Liver (tissue), 10 donors: Measurements from ENCODE around the gene KPNB1. TPM values are rescaled to one million over a fixed set of nuclear protein-coding genes. Genes with fewer than 3 reads are reported as not detected.

Source experiments
- DNase-seq: peaks from one replicate; pipeline ENCODE4 v3.0.0-alpha.2; 2017; ENCODE audit warnings: low spot score
- H3K27ac ChIP-seq, 2 donors: one replicate each; pipeline ENCODE4 v1.7.0; 2013; ENCODE audit warnings: inconsistent platforms in 2 of 2, low read length in 2 of 2, control low read depth in 1 of 2, low read depth in 1 of 2, mild to moderate bottlenecking in 1 of 2
- H3K27me3 ChIP-seq, 4 donors: one replicate each; pipeline versions ENCODE4 v1.6.1 to v1.7.0; 2013; ENCODE audit warnings: low read length in 3 of 4, inconsistent platforms in 1 of 4, mild to moderate bottlenecking in 1 of 4, moderate library complexity in 1 of 4; ENCODE audit not compliant: control insufficient read depth in 4 of 4, insufficient read depth in 4 of 4
- H3K36me3 ChIP-seq, 4 donors: one replicate each; pipeline versions ENCODE4 v1.6.1 to v1.7.0; 2013; ENCODE audit warnings: low read length in 3 of 4, mild to moderate bottlenecking in 3 of 4, low read depth in 1 of 4, moderate library complexity in 1 of 4; ENCODE audit not compliant: control insufficient read depth in 4 of 4, insufficient read depth in 3 of 4
- H3K4me1 ChIP-seq, 4 donors: one replicate each; pipeline versions ENCODE4 v1.6.1 to v1.7.0; 2013; ENCODE audit warnings: low read length in 3 of 4, mild to moderate bottlenecking in 3 of 4, moderate library complexity in 1 of 4; ENCODE audit not compliant: control insufficient read depth in 4 of 4, insufficient read depth in 4 of 4
- H3K4me3 ChIP-seq, 3 donors: one replicate each; pipeline versions ENCODE4 v1.6.1 to v1.7.0; 2013; ENCODE audit warnings: low read length in 3 of 3, control low read depth in 1 of 3, low read depth in 1 of 3, mild to moderate bottlenecking in 1 of 3
- H3K9ac ChIP-seq, 2 donors: one replicate each; pipeline ENCODE4 v1.7.0; 2013; ENCODE audit warnings: low read length in 2 of 2, mild to moderate bottlenecking in 2 of 2, moderate library complexity in 2 of 2, control low read depth in 1 of 2, low read depth in 1 of 2
- H3K9me3 ChIP-seq, 4 donors: one replicate each; pipeline versions ENCODE4 v1.6.1 to v1.7.0; 2013; ENCODE audit warnings: low read length in 3 of 4; ENCODE audit not compliant: control insufficient read depth in 4 of 4
- EGR1 ChIP-seq, 2 donors: IDR thresholded peaks; 2 replicates each; pipeline ENCODE4 v1.6.1; 2016 to 2018; ENCODE audit warnings: antibody characterized with exemption in 2 of 2, low read depth in 2 of 2
- FOXA1 ChIP-seq: IDR thresholded peaks from 2 replicates; pipeline ENCODE4 v1.6.1; 2016; ENCODE audit warnings: antibody characterized with exemption
- FOXA2 ChIP-seq: IDR thresholded peaks from 2 replicates; pipeline ENCODE4 v1.6.1; 2016; ENCODE audit warnings: antibody characterized with exemption
- GABPA ChIP-seq, 2 donors: IDR thresholded peaks in 1 of 2; conservative IDR thresholded peaks in 1 of 2; 2 replicates each; pipeline ENCODE4 v1.6.1; 2016; ENCODE audit warnings: antibody characterized with exemption in 2 of 2, mild to moderate bottlenecking in 1 of 2, moderate library complexity in 1 of 2
- HNF4A ChIP-seq, 2 donors: conservative IDR thresholded peaks; 2 replicates each; pipeline ENCODE4 v1.6.1; 2016; ENCODE audit warnings: antibody characterized with exemption in 2 of 2, mild to moderate bottlenecking in 2 of 2
- HNF4G ChIP-seq: IDR thresholded peaks from 2 replicates; pipeline ENCODE4 v1.6.1; 2016; ENCODE audit warnings: antibody characterized with exemption
- JUND ChIP-seq, 2 donors: IDR thresholded peaks; 2 replicates each; pipeline ENCODE4 v1.6.1; 2016; ENCODE audit warnings: antibody characterized with exemption in 2 of 2
- NR2F2 ChIP-seq: IDR thresholded peaks from 2 replicates; pipeline ENCODE4 v1.6.1; 2016; ENCODE audit warnings: antibody characterized with exemption
- RAD21 ChIP-seq, 2 donors: IDR thresholded peaks; 2 replicates each; pipeline ENCODE4 v1.6.1; 2016; ENCODE audit warnings: antibody characterized with exemption in 2 of 2, mild to moderate bottlenecking in 2 of 2
- RXRA ChIP-seq, 2 donors: IDR thresholded peaks; 2 replicates each; pipeline ENCODE4 v1.6.1; 2017 to 2018; ENCODE audit warnings: antibody characterized with exemption in 2 of 2, mild to moderate bottlenecking in 1 of 2
- SP1 ChIP-seq: IDR thresholded peaks from 2 replicates; pipeline ENCODE4 v1.6.1; 2018; ENCODE audit warnings: antibody characterized with exemption, mild to moderate bottlenecking
- TAF1 ChIP-seq: conservative IDR thresholded peaks from 2 replicates; pipeline ENCODE4 v1.6.1; 2016; ENCODE audit warnings: antibody characterized with exemption, mild to moderate bottlenecking
- YY1 ChIP-seq: IDR thresholded peaks from 2 replicates; pipeline ENCODE4 v1.6.1; 2016; ENCODE audit warnings: antibody characterized with exemption, mild to moderate bottlenecking
- WGBS: extraction: QIAGEN DNeasy Blood & Tissue Kit; methylation state at CpG from one replicate; pipeline ENCODE4 v1.1.7; 2013; 5-methylcytosine and 5-hydroxymethylcytosine counted together
- polyA plus RNA-seq, 2 donors: library from polyadenylated mRNA; stranded (reverse) in 1 of 2; unstranded in 1 of 2; fragments of 200-250 nt in 1 of 2; fragments of >200 nt in 1 of 2; fragmentation: Nextera tagmentation in 1 of 2; extraction: Ambion mirVana in 1 of 2; gene quantifications; one replicate each; pipeline versions ENCODE4 v1.2.1 to v1.2.3, GENCODE V29; 2013 to 2015
- small RNA-seq: library from RNA; depleted of rRNA; stranded (forward); fragments of <200 nt; gene quantifications from one replicate; pipeline ENCODE3, GENCODE V24; 2014
- total RNA-seq, 2 donors: library from RNA; depleted of rRNA; stranded (reverse); fragments of >200 nt; gene quantifications; one replicate each; pipeline ENCODE4 v1.2.3, GENCODE V29; 2014
- TF ChIP-seq, protein P1 (sequence below): IDR thresholded peaks from 2 replicates; pipeline ENCODE4 v1.6.1; 2016; ENCODE audit warnings: antibody characterized with exemption
- TF ChIP-seq, protein P2 (sequence below): IDR thresholded peaks from 2 replicates; pipeline ENCODE4 v1.6.1; 2016; ENCODE audit warnings: antibody characterized with exemption
- TF ChIP-seq, protein P3 (sequence below): fragments of 150-350 bp; IDR thresholded peaks from 2 replicates; pipeline ENCODE4 v1.5.1; 2017; ENCODE audit warnings: improper control_type of control experiment, low read depth, low read length; ENCODE audit not compliant: missing input control
- TF ChIP-seq, protein P4 (sequence below): IDR thresholded peaks from 2 replicates; pipeline ENCODE4 v1.6.1; 2016; ENCODE audit warnings: antibody characterized with exemption, mild to moderate bottlenecking
- TF ChIP-seq, protein P5 (sequence below): IDR thresholded peaks from 2 replicates; pipeline ENCODE4 v1.6.1; 2016; ENCODE audit warnings: antibody characterized with exemption
- donor health status: healthy.
- donor health status: healthy.
- donor health status: healthy.
- donor health status: healthy.
- donor health status: healthy.

KPNB1 gene
- total and polyA plus RNA-seq, 4 donors: 27.6 to 114 (median 75.0) TPM

DNA sequence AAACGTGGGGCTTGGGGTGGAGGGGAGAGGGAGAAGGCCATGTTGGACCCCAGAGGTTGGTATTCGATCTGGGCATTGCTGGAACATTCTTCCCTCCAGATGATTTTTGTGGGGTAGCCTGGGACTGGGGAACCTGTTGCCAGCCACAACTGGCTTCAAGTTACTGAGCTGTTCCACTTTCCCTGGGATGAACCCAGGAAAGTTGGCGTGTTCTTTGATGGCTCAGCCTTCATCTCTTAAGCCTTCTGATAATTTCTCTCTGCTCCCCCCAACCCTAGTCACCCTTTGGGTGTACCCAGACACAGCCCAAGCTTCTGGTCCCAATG, 85.4 kb downstream of the KPNB1 start:
- Histone ChIP-seq H3K4me3 (no peak overlapping the region), H3K36me3 (no peaks in the 10 kb centered on the region), H3K27me3 (peaks cover 0 to 8% (median 5%) of the 10 kb centered on the region in 4 donors), H3K27ac (no peak overlapping the region), H3K4me1 (peaks cover 3 to 11% (median 4%) of the 10 kb centered on the region in 4 donors), H3K9me3 (no peaks in the 10 kb centered on the region), H3K9ac (no peak overlapping the region)
- TF ChIP-seq HNF4A (conservative IDR thresholded peaks at IDR 0.05) (no peak), RAD21 (IDR thresholded peaks at IDR 0.05) (no peak), EGR1 (IDR thresholded peaks at IDR 0.05; ENCODE audit: low read depth in 2 of 2) (no peak), HNF4G (no peak), JUND (IDR thresholded peaks at IDR 0.05) (no peak), YY1 (no peak), TAF1 (no peak), GABPA (IDR thresholded peaks at IDR 0.05 in 1 of 2, conservative IDR thresholded peaks at IDR 0.05 in 1 of 2) (no peak), FOXA1 (no peak), RXRA (IDR thresholded peaks at IDR 0.05) (no peak), SP1 (no peak), NR2F2 (no peak), FOXA2 (no peak)
- TF ChIP-seq, protein P1, sequence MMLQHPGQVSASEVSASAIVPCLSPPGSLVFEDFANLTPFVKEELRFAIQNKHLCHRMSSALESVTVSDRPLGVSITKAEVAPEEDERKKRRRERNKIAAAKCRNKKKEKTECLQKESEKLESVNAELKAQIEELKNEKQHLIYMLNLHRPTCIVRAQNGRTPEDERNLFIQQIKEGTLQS: no peak
- TF ChIP-seq, protein P2, sequence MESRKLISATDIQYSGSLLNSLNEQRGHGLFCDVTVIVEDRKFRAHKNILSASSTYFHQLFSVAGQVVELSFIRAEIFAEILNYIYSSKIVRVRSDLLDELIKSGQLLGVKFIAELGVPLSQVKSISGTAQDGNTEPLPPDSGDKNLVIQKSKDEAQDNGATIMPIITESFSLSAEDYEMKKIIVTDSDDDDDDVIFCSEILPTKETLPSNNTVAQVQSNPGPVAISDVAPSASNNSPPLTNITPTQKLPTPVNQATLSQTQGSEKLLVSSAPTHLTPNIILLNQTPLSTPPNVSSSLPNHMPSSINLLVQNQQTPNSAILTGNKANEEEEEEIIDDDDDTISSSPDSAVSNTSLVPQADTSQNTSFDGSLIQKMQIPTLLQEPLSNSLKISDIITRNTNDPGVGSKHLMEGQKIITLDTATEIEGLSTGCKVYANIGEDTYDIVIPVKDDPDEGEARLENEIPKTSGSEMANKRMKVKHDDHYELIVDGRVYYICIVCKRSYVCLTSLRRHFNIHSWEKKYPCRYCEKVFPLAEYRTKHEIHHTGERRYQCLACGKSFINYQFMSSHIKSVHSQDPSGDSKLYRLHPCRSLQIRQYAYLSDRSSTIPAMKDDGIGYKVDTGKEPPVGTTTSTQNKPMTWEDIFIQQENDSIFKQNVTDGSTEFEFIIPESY: no peak
- TF ChIP-seq, protein P3, sequence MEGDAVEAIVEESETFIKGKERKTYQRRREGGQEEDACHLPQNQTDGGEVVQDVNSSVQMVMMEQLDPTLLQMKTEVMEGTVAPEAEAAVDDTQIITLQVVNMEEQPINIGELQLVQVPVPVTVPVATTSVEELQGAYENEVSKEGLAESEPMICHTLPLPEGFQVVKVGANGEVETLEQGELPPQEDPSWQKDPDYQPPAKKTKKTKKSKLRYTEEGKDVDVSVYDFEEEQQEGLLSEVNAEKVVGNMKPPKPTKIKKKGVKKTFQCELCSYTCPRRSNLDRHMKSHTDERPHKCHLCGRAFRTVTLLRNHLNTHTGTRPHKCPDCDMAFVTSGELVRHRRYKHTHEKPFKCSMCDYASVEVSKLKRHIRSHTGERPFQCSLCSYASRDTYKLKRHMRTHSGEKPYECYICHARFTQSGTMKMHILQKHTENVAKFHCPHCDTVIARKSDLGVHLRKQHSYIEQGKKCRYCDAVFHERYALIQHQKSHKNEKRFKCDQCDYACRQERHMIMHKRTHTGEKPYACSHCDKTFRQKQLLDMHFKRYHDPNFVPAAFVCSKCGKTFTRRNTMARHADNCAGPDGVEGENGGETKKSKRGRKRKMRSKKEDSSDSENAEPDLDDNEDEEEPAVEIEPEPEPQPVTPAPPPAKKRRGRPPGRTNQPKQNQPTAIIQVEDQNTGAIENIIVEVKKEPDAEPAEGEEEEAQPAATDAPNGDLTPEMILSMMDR: no peak
- TF ChIP-seq, protein P4, sequence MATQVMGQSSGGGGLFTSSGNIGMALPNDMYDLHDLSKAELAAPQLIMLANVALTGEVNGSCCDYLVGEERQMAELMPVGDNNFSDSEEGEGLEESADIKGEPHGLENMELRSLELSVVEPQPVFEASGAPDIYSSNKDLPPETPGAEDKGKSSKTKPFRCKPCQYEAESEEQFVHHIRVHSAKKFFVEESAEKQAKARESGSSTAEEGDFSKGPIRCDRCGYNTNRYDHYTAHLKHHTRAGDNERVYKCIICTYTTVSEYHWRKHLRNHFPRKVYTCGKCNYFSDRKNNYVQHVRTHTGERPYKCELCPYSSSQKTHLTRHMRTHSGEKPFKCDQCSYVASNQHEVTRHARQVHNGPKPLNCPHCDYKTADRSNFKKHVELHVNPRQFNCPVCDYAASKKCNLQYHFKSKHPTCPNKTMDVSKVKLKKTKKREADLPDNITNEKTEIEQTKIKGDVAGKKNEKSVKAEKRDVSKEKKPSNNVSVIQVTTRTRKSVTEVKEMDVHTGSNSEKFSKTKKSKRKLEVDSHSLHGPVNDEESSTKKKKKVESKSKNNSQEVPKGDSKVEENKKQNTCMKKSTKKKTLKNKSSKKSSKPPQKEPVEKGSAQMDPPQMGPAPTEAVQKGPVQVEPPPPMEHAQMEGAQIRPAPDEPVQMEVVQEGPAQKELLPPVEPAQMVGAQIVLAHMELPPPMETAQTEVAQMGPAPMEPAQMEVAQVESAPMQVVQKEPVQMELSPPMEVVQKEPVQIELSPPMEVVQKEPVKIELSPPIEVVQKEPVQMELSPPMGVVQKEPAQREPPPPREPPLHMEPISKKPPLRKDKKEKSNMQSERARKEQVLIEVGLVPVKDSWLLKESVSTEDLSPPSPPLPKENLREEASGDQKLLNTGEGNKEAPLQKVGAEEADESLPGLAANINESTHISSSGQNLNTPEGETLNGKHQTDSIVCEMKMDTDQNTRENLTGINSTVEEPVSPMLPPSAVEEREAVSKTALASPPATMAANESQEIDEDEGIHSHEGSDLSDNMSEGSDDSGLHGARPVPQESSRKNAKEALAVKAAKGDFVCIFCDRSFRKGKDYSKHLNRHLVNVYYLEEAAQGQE: no peak
- TF ChIP-seq, protein P5, sequence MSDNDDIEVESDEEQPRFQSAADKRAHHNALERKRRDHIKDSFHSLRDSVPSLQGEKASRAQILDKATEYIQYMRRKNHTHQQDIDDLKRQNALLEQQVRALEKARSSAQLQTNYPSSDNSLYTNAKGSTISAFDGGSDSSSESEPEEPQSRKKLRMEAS: no peak
- DNase-seq: no peak
- WGBS: 72% methylated on average over 3 of the region's 3 CpGs

Small RNA genes lying within 50 kb of the gene (small RNA-seq; reads per million reads assigned to genes)
- not detected for gene AC015674.1

Other genes with a start within 250 kb of the KPNB1 start
- 10 to 100 TPM; 38.7 to 61.9 TPM for gene NPEPPS, start 118.8 kb upstream of the KPNB1 start, total RNA-seq
- gene NPEPPS, start 118.8 kb upstream of the KPNB1 start, polyA plus RNA-seq: 10 to 100 TPM; 12.0 to 54.1 TPM
- 1 to 10 TPM; 1.4 to 1.5 TPM for gene TBKBP1, start 44.2 kb downstream of the KPNB1 start, total RNA-seq
- gene TBKBP1, start 44.2 kb downstream of the KPNB1 start, polyA plus RNA-seq: 1 to 10 TPM in 1 of 2 donors, under 1 TPM in 1; 0.25 to 2.0 TPM
- gene TBX21, start 83.3 kb downstream of the KPNB1 start, total RNA-seq: under 1 TPM; 0.19 to 0.59 TPM
- gene TBX21, start 83.3 kb downstream of the KPNB1 start, polyA plus RNA-seq: under 1 TPM in 1 of 2 donors, not detected in 1; 0.25 TPM
- 1 to 10 TPM; 1.9 to 2.4 TPM for gene OSBPL7, start 171.9 kb downstream of the KPNB1 start, total RNA-seq
- gene OSBPL7, start 171.9 kb downstream of the KPNB1 start, polyA plus RNA-seq: under 1 TPM; 0.51 to 0.81 TPM
- 10 to 100 TPM; 10.2 to 10.6 TPM for gene MRPL10, start 181.6 kb downstream of the KPNB1 start, total RNA-seq
- gene MRPL10, start 181.6 kb downstream of the KPNB1 start, polyA plus RNA-seq: 10 to 100 TPM; 15.1 to 24.9 TPM
- under 1 TPM; under 0.01 to 0.28 TPM for gene LRRC46, start 181.8 kb downstream of the KPNB1 start, total RNA-seq
- gene LRRC46, start 181.8 kb downstream of the KPNB1 start, polyA plus RNA-seq: under 1 TPM; 0.36 to 0.43 TPM
- 10 to 100 TPM; 17.8 to 21.4 TPM for gene SCRN2, start 191.4 kb downstream of the KPNB1 start, total RNA-seq
- 10 to 100 TPM; 19.2 to 27.4 TPM for gene SCRN2, start 191.4 kb downstream of the KPNB1 start, polyA plus RNA-seq
- gene SP6, start 201.2 kb downstream of the KPNB1 start, total RNA-seq: under 1 TPM; 0.08 to 0.09 TPM
- under 1 TPM; 0.03 to 0.04 TPM for gene SP6, start 201.2 kb downstream of the KPNB1 start, polyA plus RNA-seq
- gene SP2, start 246.3 kb downstream of the KPNB1 start, total RNA-seq: 1 to 10 TPM; 2.2 to 3.5 TPM
- 1 to 10 TPM; 4.1 to 5.7 TPM for gene SP2, start 246.3 kb downstream of the KPNB1 start, polyA plus RNA-seq